SK-N-SH (cell line): ENCODE data around the gene FANCI.

Source experiments
- CHD2 ChIP-seq: fragments of 150-350 bp; IDR thresholded peaks from 2 replicates; pipeline ENCODE4 v1.6.1; 2018; ENCODE audit warnings: low read length; ENCODE audit not compliant: partially characterized antibody
- FOXM1 ChIP-seq: IDR thresholded peaks from 2 replicates; pipeline ENCODE4 v1.4.0; 2012; ENCODE audit warnings: low read depth, mild to moderate bottlenecking
- GATA2 ChIP-seq: sonication (generic); formaldehyde crosslinking; IDR thresholded peaks from 2 replicates; pipeline ENCODE4 v1.5.0; 2020; ENCODE audit warnings: mild to moderate bottlenecking, missing genetic modification reagents
- MEF2A ChIP-seq: IDR thresholded peaks from 2 replicates; pipeline ENCODE4 v1.4.0; 2012; ENCODE audit warnings: low read depth, borderline replicate concordance
- NRF1 ChIP-seq: IDR thresholded peaks from 2 replicates; pipeline ENCODE4 v1.6.1; 2012; ENCODE audit warnings: low read depth, mild to moderate bottlenecking, low read length
- POLR2AphosphoS5 ChIP-seq: IDR thresholded peaks from 2 replicates; pipeline ENCODE4 v1.6.1; 2012; ENCODE audit warnings: low read depth, low read length
- RCOR1 ChIP-seq: fragments of 150-350 bp; IDR thresholded peaks from 2 replicates; pipeline ENCODE4 v1.6.1; 2017; ENCODE audit warnings: antibody characterized with exemption, low read length
- TF ChIP-seq, protein P1 (sequence below): fragments of 200-600 bp; sonication (generic); IDR thresholded peaks from 2 replicates; pipeline ENCODE4 v1.6.1; 2017; ENCODE audit warnings: antibody characterized with exemption, mild to moderate bottlenecking, moderate library complexity
- TF ChIP-seq, protein P2 (sequence below): IDR thresholded peaks from 2 replicates; pipeline ENCODE4 v1.4.0; 2012; ENCODE audit warnings: low read depth, borderline replicate concordance
- TF ChIP-seq, protein P3 (sequence below): IDR thresholded peaks from 2 replicates; pipeline ENCODE4 v1.4.0; 2012; ENCODE audit warnings: low read depth, borderline replicate concordance

DNA sequence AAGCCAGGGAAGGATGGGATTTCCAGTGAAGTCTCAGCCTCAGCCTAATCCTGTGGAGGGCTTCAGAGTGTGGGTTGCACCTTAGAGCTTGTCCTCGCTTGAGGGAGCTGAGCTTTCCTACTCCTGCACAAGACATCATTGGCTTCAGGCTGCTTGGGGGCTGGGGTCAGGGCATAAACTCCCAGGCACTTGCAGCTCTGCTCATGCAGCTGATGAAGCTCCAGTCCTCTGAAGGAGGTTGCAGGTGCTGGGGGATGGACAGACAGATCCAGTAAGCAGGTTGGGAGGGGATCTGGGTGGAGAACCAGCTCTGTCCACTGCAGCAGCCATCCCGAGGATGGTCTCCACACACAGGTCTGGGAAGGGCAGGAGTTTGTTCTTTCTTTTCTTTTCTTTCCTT is 110.2 kb downstream of the FANCI start:
- TF ChIP-seq, protein P1, sequence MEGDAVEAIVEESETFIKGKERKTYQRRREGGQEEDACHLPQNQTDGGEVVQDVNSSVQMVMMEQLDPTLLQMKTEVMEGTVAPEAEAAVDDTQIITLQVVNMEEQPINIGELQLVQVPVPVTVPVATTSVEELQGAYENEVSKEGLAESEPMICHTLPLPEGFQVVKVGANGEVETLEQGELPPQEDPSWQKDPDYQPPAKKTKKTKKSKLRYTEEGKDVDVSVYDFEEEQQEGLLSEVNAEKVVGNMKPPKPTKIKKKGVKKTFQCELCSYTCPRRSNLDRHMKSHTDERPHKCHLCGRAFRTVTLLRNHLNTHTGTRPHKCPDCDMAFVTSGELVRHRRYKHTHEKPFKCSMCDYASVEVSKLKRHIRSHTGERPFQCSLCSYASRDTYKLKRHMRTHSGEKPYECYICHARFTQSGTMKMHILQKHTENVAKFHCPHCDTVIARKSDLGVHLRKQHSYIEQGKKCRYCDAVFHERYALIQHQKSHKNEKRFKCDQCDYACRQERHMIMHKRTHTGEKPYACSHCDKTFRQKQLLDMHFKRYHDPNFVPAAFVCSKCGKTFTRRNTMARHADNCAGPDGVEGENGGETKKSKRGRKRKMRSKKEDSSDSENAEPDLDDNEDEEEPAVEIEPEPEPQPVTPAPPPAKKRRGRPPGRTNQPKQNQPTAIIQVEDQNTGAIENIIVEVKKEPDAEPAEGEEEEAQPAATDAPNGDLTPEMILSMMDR, result no peak
- no peak for TF ChIP-seq MEF2A
- TF ChIP-seq, protein P2, sequence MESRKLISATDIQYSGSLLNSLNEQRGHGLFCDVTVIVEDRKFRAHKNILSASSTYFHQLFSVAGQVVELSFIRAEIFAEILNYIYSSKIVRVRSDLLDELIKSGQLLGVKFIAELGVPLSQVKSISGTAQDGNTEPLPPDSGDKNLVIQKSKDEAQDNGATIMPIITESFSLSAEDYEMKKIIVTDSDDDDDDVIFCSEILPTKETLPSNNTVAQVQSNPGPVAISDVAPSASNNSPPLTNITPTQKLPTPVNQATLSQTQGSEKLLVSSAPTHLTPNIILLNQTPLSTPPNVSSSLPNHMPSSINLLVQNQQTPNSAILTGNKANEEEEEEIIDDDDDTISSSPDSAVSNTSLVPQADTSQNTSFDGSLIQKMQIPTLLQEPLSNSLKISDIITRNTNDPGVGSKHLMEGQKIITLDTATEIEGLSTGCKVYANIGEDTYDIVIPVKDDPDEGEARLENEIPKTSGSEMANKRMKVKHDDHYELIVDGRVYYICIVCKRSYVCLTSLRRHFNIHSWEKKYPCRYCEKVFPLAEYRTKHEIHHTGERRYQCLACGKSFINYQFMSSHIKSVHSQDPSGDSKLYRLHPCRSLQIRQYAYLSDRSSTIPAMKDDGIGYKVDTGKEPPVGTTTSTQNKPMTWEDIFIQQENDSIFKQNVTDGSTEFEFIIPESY, result no peak
- no peak for TF ChIP-seq CHD2
- TF ChIP-seq, protein P3, sequence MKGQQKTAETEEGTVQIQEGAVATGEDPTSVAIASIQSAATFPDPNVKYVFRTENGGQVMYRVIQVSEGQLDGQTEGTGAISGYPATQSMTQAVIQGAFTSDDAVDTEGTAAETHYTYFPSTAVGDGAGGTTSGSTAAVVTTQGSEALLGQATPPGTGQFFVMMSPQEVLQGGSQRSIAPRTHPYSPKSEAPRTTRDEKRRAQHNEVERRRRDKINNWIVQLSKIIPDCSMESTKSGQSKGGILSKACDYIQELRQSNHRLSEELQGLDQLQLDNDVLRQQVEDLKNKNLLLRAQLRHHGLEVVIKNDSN, result no peak
- no peak for TF ChIP-seq POLR2AphosphoS5
- no peak for TF ChIP-seq NRF1
- no peak for TF ChIP-seq RCOR1
- TF ChIP-seq FOXM1, result no peak
- no peak for TF ChIP-seq GATA2 (CRISPR knock-in tag)
